Activated T-helper 2 cell treated with anti-CD3 and anti-CD28 coated beads, Interferon-gamma antibody, Interleukin-2, Interleukin-4, amounts not matched to agents 10 μg/mL and 5 μg/mL and 100 μg/mL, durations not matched to agents 14 hours and 24 hours and 36 hours (primary cell): ENCODE data around the gene SHISAL1. TPM values are rescaled to one million over a fixed set of nuclear protein-coding genes. Genes with fewer than 3 reads are reported as not detected.

Experiments used
- total RNA-seq: library from RNA; stranded (reverse); gene quantifications from 2 replicates; pipeline ENCODE4 v1.2.3, GENCODE V29; 2022

SHISAL1 gene
- total RNA-seq, 1 donor from 2014 or later = not detected

Other genes with a start within 250 kb of the SHISAL1 start
- 73.5 and 75.6 TPM in 2 replicates for gene PARVG, start 132.0 kb downstream of the SHISAL1 start, total RNA-seq
- gene RTL6, start 185.3 kb upstream of the SHISAL1 start, total RNA-seq = 7.4 and 8.2 TPM in 2 replicates